ENCODE measurements around the gene FRYL.

FRYL gene

DNA sequence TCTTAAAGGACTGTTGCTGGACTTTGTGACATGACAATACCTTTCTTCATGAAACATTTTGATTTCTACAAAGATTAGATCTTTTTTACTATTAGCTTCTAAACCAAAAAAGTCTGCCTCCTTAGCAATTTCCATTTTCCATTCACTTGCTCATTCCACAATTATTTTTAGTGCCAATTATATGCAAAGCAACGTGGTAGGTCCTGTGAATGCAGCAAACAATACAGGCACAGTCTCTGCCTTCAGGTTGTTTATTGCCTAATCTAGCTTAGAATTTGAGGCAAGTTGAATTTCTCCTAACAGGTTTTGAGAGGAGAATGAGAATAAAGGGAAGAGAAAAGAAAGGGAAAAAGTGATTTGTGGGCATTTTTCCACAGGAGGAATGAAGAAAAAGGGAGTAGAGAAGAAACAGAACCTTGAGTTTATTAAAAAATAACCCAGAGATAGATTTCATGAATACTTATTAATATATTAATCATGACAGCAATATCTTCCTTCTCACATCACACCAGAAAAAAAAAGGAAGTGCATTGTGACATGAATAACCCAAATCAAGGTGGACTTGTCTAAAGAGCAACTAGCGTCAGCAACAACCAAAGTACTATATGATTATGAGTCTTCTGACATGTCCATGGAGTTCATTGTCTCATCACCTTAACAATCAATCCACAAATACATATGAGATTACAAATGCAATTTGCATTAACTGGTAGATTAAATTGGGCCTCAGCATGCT, 16.3 kb upstream of the FRYL start:
- H3K4me3 ChIP-seq (replicated peaks; ENCODE audit: low read depth, low read length) = no peak overlapping the region
- no peak for DNase-seq (ENCODE audit: extremely low read depth, low read depth)
- TF ChIP-seq CTCF (IDR thresholded peaks at IDR 0.05; ENCODE audit: low read depth, low read length, missing control alignments) = no peak

DNA sequence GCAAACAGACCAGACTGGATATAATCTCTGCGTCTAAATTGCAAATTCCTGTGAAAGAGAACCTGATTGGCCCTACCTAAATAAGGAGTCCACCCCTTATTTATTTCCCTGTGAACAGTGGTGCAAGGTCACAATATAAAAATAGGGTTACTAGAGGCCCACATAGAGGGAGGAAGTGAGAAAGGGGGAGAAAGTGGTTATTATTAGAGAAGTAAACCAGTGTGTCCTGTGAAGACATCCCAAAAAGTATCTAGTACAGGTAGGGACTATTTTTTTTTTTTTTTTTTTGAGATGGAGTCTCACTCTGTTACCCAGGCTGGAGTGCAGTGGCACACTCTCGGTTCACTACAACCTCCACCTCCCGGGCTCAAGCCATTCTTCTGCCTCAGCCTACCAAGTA, 15.0 kb upstream of the FRYL start:
- no peak for TF ChIP-seq CTCF (IDR thresholded peaks at IDR 0.05; ENCODE audit: low read depth, low read length, missing control alignments)
- no peak for DNase-seq (ENCODE audit: extremely low read depth, low read depth)

DNA sequence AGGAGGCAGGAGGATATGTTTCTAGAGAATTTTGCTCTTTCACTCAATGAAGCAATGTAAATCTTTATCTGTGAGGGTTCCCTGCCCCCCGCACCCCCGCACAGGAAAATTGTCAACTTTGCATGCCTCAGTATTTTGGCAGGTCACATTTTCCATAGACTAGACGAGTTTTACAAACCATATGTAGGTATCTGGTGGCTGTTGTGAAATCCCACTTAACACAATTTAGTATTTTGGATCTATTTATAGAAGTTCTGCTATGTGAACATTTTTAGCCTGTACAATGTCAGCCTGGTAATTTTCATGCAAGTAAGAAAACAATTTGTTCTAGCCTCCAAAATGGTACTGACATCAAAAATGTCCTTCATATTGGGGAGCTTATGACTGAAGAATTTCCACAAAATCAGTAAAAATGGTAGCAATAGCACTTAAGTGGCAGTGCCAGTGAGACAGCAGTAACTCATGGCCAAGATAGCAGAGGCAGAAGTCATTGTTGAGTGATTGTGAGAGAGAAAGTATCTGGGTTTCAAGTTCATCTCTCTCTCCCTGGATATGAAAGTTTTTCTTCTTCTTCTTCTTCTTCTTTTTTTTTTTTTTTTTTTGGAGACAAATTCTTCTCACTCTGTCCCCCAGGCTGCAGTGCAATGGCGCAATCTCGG, 12.4 kb upstream of the FRYL start:
- H3K4me3 ChIP-seq (replicated peaks; ENCODE audit: low read depth, low read length) = no peak overlapping the region
- no peak for TF ChIP-seq CTCF (IDR thresholded peaks at IDR 0.05; ENCODE audit: low read depth, low read length, missing control alignments)
- DNase-seq (ENCODE audit: extremely low read depth, low read depth) = no peak

More for the DNA sequence above, 15.0 kb upstream of the FRYL start:
- H3K4me3 ChIP-seq (replicated peaks; ENCODE audit: low read depth, low read length) = no peak overlapping the region

DNA sequence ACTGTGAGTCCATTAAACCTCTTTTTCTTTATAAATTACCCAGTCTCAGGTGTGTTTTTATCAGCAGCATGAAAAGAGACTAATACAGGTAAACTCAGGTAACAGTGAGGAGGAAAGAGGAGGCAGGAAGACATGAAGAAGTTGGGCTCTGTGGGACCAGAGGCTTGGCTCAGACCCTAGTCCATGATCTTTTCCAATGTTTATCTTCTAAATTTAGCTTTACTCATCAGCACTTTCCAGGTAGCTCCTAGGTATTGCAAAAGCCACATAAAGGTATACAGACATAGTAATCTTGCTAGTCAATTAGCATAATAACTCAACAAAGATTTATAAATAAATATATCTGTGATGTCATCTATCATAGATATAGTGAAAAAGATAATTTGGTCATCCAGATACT, 11.2 kb upstream of the FRYL start:
- H3K4me3 ChIP-seq (replicated peaks; ENCODE audit: low read depth, low read length) = no peak overlapping the region
- no peak for TF ChIP-seq CTCF (IDR thresholded peaks at IDR 0.05; ENCODE audit: low read depth, low read length, missing control alignments)

GRCh38 chr4:48790561-48790960, 10.5 kb upstream of the FRYL start:
- H3K4me3 ChIP-seq (replicated peaks; ENCODE audit: low read depth, low read length) = no peak overlapping the region
- TF ChIP-seq CTCF (IDR thresholded peaks at IDR 0.05; ENCODE audit: low read depth, low read length, missing control alignments) = no peak
- DNase-seq (ENCODE audit: extremely low read depth, low read depth) = no peak

More for the DNA sequence above, 11.2 kb upstream of the FRYL start:
- no peak for DNase-seq (ENCODE audit: extremely low read depth, low read depth)

- no peak for TF ChIP-seq CTCF (IDR thresholded peaks at IDR 0.05; ENCODE audit: low read depth, low read length, missing control alignments)
- no peak overlapping the region for H3K4me3 ChIP-seq (replicated peaks; ENCODE audit: low read depth, low read length)
These were observed 7.0 kb upstream of the FRYL start for GRCh38 chr4:48787056-48787455.

More at GRCh38 chr4:48787056-48787455, 7.0 kb upstream of the FRYL start:
- no peak for DNase-seq (ENCODE audit: extremely low read depth, low read depth)

Data from HFF-Myc (cell line).